Mesendoderm (in vitro differentiated cells): ENCODE results near the gene PPFIA2.

Experiments
- DNase-seq: peaks from one replicate; pipeline ENCODE4 v3.0.0; 2013
- H2AK5ac ChIP-seq: 2 replicates; pipeline ENCODE4 v1.6.1; 2013; ENCODE audit warnings: low read length, inconsistent platforms
- H2BK120ac ChIP-seq: 2 replicates; pipeline ENCODE4 v1.6.1; 2013; ENCODE audit warnings: low read depth, mild to moderate bottlenecking, low read length, moderate library complexity, mixed read lengths
- H2BK15ac ChIP-seq: replicated peaks from 2 replicates; pipeline ENCODE4 v1.6.1; 2013; ENCODE audit warnings: low read depth, mild to moderate bottlenecking, moderate library complexity
- H2BK5ac ChIP-seq: 2 replicates; pipeline ENCODE4 v1.6.1; 2013; ENCODE audit warnings: low read length, inconsistent platforms
- H3K18ac ChIP-seq: 2 replicates; pipeline ENCODE4 v1.6.1; 2013; ENCODE audit warnings: mild to moderate bottlenecking, low read length, mixed read lengths
- H3K23ac ChIP-seq: one replicate; pipeline ENCODE4 v1.6.1; 2013; ENCODE audit warnings: low read length
- H3K27ac ChIP-seq: 2 replicates; pipeline ENCODE4 v1.5.1; 2013; ENCODE audit warnings: low read depth, mild to moderate bottlenecking, inconsistent platforms, low read length, moderate library complexity
- H3K27me3 ChIP-seq: 2 replicates; pipeline ENCODE4 v1.6.1; 2013; ENCODE audit warnings: low read length, control low read depth, mild to moderate bottlenecking, inconsistent platforms; ENCODE audit not compliant: insufficient read depth, poor library complexity
- H3K36me3 ChIP-seq: 2 replicates; pipeline ENCODE4 v1.6.1; 2013; ENCODE audit warnings: low read length, inconsistent platforms; ENCODE audit not compliant: control insufficient read depth, insufficient read depth
- H3K4ac ChIP-seq: one replicate; pipeline ENCODE4 v1.6.1; 2013; ENCODE audit warnings: low read depth, mild to moderate bottlenecking, low read length, moderate library complexity
- H3K4me1 ChIP-seq: 2 replicates; pipeline ENCODE4 v1.6.1; 2013; ENCODE audit warnings: low read depth, low read length, inconsistent platforms; ENCODE audit not compliant: control insufficient read depth
- H3K4me2 ChIP-seq: 2 replicates; pipeline ENCODE4 v1.6.1; 2013; ENCODE audit warnings: low read length
- H3K4me3 ChIP-seq: 2 replicates; pipeline ENCODE4 v1.5.1; 2013; ENCODE audit warnings: mild to moderate bottlenecking, low read length
- H3K56ac ChIP-seq: one replicate; pipeline ENCODE4 v1.6.1; 2013; ENCODE audit warnings: low read length
- H3K79me1 ChIP-seq: 2 replicates; pipeline ENCODE4 v1.6.1; 2013; ENCODE audit warnings: low read length, inconsistent platforms
- H3K79me2 ChIP-seq: 2 replicates; pipeline ENCODE4 v1.6.1; 2013; ENCODE audit warnings: mild to moderate bottlenecking, low read length; ENCODE audit not compliant: control insufficient read depth, insufficient read depth
- H3K9ac ChIP-seq: 2 replicates; pipeline ENCODE4 v1.6.1; 2013; ENCODE audit warnings: low read length, inconsistent platforms
- H4K5ac ChIP-seq: one replicate; pipeline ENCODE4 v1.6.1; 2013; ENCODE audit warnings: low read length
- H4K8ac ChIP-seq: one replicate; pipeline ENCODE4 v1.6.1; 2013; ENCODE audit warnings: low read depth, mild to moderate bottlenecking, control low read depth, low read length, moderate library complexity
- WGBS: extraction: QIAGEN DNeasy Blood & Tissue Kit; methylation state at CpG from one replicate; pipeline ENCODE4 v1.1.7; 2013; ENCODE audit warnings: low lambda C conversion rate, missing lambda C conversion rate; ENCODE audit not compliant: insufficient coverage; ENCODE audit errors: extremely low coverage; 5-methylcytosine and 5-hydroxymethylcytosine counted together

PPFIA2 gene

GRCh38 chr12:81325086-81325485, 434.1 kb downstream of the PPFIA2 start:
- H3K4ac ChIP-seq = no peak overlapping the region
- H3K18ac ChIP-seq = no peak overlapping the region
- no peak overlapping the region for H3K23ac ChIP-seq
- H2BK15ac ChIP-seq = no peak overlapping the region
- no peak overlapping the region for H2BK5ac ChIP-seq
- H3K79me2 ChIP-seq = no peaks in the 10 kb centered on the region
- no peaks in the 10 kb centered on the region for H3K79me1 ChIP-seq
- no peak overlapping the region for H2BK120ac ChIP-seq
- H3K4me3 ChIP-seq = no peak overlapping the region
- no peak overlapping the region for H3K27ac ChIP-seq
- H3K4me1 ChIP-seq = no peaks in the 10 kb centered on the region
- H3K36me3 ChIP-seq = no peaks in the 10 kb centered on the region
- no peak overlapping the region for H2AK5ac ChIP-seq
- no peak overlapping the region for H4K5ac ChIP-seq
- no peak overlapping the region for H3K4me2 ChIP-seq
- DNase-seq = no peak
- H3K56ac ChIP-seq = no peak overlapping the region
- no peaks in the 10 kb centered on the region for H3K27me3 ChIP-seq
- H3K9ac ChIP-seq = no peak overlapping the region
- H4K8ac ChIP-seq = no peak overlapping the region

GRCh38 chr12:81314903-81315531, 444.1 kb downstream of the PPFIA2 start:
- H4K5ac ChIP-seq = no peak overlapping the region
- no peak overlapping the region for H2AK5ac ChIP-seq
- no peak overlapping the region for H3K56ac ChIP-seq
- 100% methylated on average over 1 of the region's 2 CpGs for WGBS
- no peak overlapping the region for H3K27ac ChIP-seq
- H3K4me2 ChIP-seq = no peak overlapping the region
- H3K79me2 ChIP-seq = no peaks in the 10 kb centered on the region
- H3K4ac ChIP-seq = no peak overlapping the region
- no peak overlapping the region for H4K8ac ChIP-seq
- H3K79me1 ChIP-seq = no peaks in the 10 kb centered on the region
- H3K23ac ChIP-seq = no peak overlapping the region
- DNase-seq = no peak
- no peak overlapping the region for H2BK120ac ChIP-seq
- no peak overlapping the region for H3K9ac ChIP-seq
- no peaks in the 10 kb centered on the region for H3K4me1 ChIP-seq
- no peak overlapping the region for H3K18ac ChIP-seq
- H3K4me3 ChIP-seq = no peak overlapping the region
- H2BK15ac ChIP-seq = no peak overlapping the region
- no peak overlapping the region for H2BK5ac ChIP-seq
- H3K27me3 ChIP-seq = no peaks in the 10 kb centered on the region
- H3K36me3 ChIP-seq = no peaks in the 10 kb centered on the region

DNA sequence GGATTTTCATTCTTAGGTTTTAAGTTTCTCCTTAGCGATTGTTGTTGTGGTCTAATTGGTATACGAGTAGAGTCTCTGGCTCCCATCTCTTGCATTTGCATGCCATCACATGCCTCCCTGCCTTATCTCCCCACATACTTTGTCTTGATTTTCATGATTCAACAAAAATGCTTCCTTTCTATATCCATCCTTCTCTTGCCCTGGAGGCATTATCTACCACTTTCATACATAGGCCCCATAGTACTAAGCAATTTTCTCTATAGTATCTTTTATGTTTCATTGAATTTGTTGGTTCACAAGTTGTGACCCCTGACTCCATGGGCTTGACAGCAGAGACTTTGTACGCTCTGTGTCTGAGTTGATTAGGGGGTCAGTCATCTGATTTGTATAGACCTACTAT, 455.2 kb downstream of the PPFIA2 start:
- Histone ChIP-seq H3K4me2 (no peak overlapping the region), H3K9ac (no peak overlapping the region), H3K4ac (no peak overlapping the region), H3K4me1 (no peaks in the 10 kb centered on the region), H3K56ac (no peak overlapping the region), H4K5ac (no peak overlapping the region), H3K79me2 (no peaks in the 10 kb centered on the region), H2BK120ac (no peak overlapping the region), H3K18ac (no peak overlapping the region), H4K8ac (no peak overlapping the region), H3K79me1 (no peaks in the 10 kb centered on the region), H2BK5ac (no peak overlapping the region), H3K27ac (no peak overlapping the region), H3K36me3 (no peaks in the 10 kb centered on the region), H3K27me3 (no peaks in the 10 kb centered on the region), H2BK15ac (no peak overlapping the region), H3K4me3 (no peak overlapping the region), H3K23ac (no peak overlapping the region), H2AK5ac (no peak overlapping the region)
- no CpG with 5 or more reads among the region's 3 CpGs for WGBS
- DNase-seq = no peak

DNA sequence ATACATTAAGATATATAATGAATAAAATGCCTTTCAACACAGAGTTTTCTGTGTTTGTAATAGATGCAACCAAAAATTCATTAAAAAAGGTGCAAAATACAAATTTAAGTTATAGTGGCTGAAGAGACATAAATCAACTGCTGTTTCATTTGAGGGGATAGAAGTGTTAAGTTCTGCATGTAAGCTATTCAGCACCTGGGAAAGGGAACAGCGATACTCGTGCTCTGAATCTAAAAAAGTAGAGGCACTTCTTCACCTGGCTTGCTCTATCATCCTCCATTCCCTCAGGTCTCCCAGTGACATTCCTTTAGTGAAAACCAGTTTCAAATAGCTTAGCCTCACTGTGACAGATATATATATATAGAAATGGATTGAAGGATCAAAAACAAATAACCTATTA, 458.7 kb downstream of the PPFIA2 start:
- Histone ChIP-seq H2BK5ac (no peak overlapping the region), H3K79me1 (no peaks in the 10 kb centered on the region), H3K79me2 (no peaks in the 10 kb centered on the region), H3K4me3 (no peak overlapping the region), H2AK5ac (no peak overlapping the region), H3K4me2 (no peak overlapping the region), H3K23ac (no peak overlapping the region), H2BK120ac (no peak overlapping the region), H3K4me1 (no peaks in the 10 kb centered on the region), H3K56ac (no peak overlapping the region), H3K36me3 (no peaks in the 10 kb centered on the region), H4K5ac (no peak overlapping the region), H2BK15ac (no peak overlapping the region), H3K27me3 (no peaks in the 10 kb centered on the region), H3K4ac (no peak overlapping the region), H4K8ac (no peak overlapping the region), H3K27ac (no peak overlapping the region), H3K18ac (no peak overlapping the region), H3K9ac (no peak overlapping the region)
- peak; percentile 42 for DNase-seq
- no CpG with 5 or more reads among the region's 2 CpGs for WGBS

- H3K23ac ChIP-seq = no peak overlapping the region
- no peak for DNase-seq
- no peaks in the 10 kb centered on the region for H3K36me3 ChIP-seq
- H3K79me1 ChIP-seq = no peaks in the 10 kb centered on the region
- no peak overlapping the region for H3K9ac ChIP-seq
- H2BK15ac ChIP-seq = no peak overlapping the region
- no CpG with 5 or more reads among the region's 3 CpGs for WGBS
- no peak overlapping the region for H4K8ac ChIP-seq
- no peak overlapping the region for H4K5ac ChIP-seq
- no peaks in the 10 kb centered on the region for H3K27me3 ChIP-seq
- no peak overlapping the region for H2AK5ac ChIP-seq
- no peak overlapping the region for H2BK120ac ChIP-seq
- no peak overlapping the region for H3K56ac ChIP-seq
- no peaks in the 10 kb centered on the region for H3K79me2 ChIP-seq
- no peak overlapping the region for H3K4me3 ChIP-seq
- H3K4ac ChIP-seq = no peak overlapping the region
- no peak overlapping the region for H3K18ac ChIP-seq
- H2BK5ac ChIP-seq = no peak overlapping the region
- H3K4me1 ChIP-seq = no peaks in the 10 kb centered on the region
- H3K27ac ChIP-seq = no peak overlapping the region
- no peak overlapping the region for H3K4me2 ChIP-seq
These were observed 461.5 kb downstream of the PPFIA2 start for GRCh38 chr12:81297601-81298000.

DNA sequence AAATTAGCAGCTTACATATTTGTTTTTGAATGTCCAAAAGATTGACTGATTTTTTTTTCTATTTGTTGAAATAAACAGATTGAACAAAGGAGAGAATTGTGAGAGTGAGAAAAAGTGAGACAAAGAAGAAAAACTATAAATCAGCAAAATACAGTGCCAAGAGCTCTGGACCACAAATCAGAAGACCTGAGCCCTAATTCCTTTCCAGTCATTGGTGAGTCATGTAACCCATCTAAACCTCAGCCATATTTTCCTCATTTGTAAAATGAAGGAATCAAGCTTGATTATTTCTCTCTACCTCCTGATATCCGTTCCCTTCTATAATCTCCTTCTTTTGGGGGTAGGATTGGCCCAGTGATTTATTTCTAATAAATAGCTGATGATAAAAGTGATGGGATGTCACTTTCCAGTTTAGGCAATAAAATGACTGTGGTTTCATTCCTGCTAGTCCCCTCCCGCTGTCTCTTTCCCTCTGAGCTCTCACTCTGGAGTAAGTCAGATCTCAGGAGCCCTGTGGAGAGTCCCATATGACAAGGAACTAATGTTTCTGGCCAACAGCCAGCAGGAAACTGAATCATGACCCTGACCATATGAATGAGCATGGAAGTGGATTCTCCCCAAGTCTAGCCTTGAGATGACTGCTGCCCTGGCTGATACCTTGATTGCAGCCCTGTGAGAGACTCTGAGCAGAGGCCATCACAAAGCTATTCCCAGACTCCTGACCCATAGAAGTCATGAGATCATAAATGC, 462.4 kb downstream of the PPFIA2 start:
- H3K4me3 ChIP-seq = no peak overlapping the region
- H2BK120ac ChIP-seq = no peak overlapping the region
- no peak overlapping the region for H3K23ac ChIP-seq
- H4K5ac ChIP-seq = no peak overlapping the region
- no peak overlapping the region for H3K27ac ChIP-seq
- H2BK5ac ChIP-seq = no peak overlapping the region
- no CpG with 5 or more reads among the region's 2 CpGs for WGBS
- no peak overlapping the region for H4K8ac ChIP-seq
- H3K4me2 ChIP-seq = no peak overlapping the region
- no peaks in the 10 kb centered on the region for H3K79me1 ChIP-seq
- no peaks in the 10 kb centered on the region for H3K79me2 ChIP-seq
- no peak overlapping the region for H3K18ac ChIP-seq
- H2AK5ac ChIP-seq = no peak overlapping the region
- no peaks in the 10 kb centered on the region for H3K4me1 ChIP-seq
- H3K9ac ChIP-seq = no peak overlapping the region
- H2BK15ac ChIP-seq = no peak overlapping the region
- no peak for DNase-seq
- H3K27me3 ChIP-seq = no peaks in the 10 kb centered on the region
- H3K56ac ChIP-seq = no peak overlapping the region
- H3K4ac ChIP-seq = no peak overlapping the region
- no peaks in the 10 kb centered on the region for H3K36me3 ChIP-seq
